Uterus (tissue), 4 donors: ENCODE measurements around the gene ZNF564. TPM values are rescaled to one million over a fixed set of nuclear protein-coding genes. Genes with fewer than 3 reads are reported as not detected.

Source experiments
- DNase-seq, 2 donors: peaks; one replicate each; pipeline ENCODE4 v3.0.0-alpha.2; 2019 to 2020
- H3K27ac ChIP-seq, 2 donors: fragments of 200-600 bp; sonication (generic); 1 replicate in 1 of 2; 2 replicates in 1 of 2; pipeline ENCODE4 v1.5.1; 2016 to 2018
- H3K27me3 ChIP-seq, 2 donors: fragments of 200-600 bp; sonication (generic); one replicate each; pipeline ENCODE4 v1.5.1; 2018 to 2019; ENCODE audit warnings: control low read depth in 1 of 2
- H3K36me3 ChIP-seq, 2 donors: fragments of 200-600 bp; sonication (generic); one replicate each; pipeline ENCODE4 v1.5.1; 2019; ENCODE audit warnings: control low read depth in 1 of 2
- H3K4me1 ChIP-seq, 2 donors: fragments of 200-600 bp; sonication (generic); one replicate each; pipeline ENCODE4 v1.5.1; 2018 to 2019; ENCODE audit warnings: control low read depth in 1 of 2
- H3K4me3 ChIP-seq, 2 donors: fragments of 200-600 bp; sonication (generic); 1 replicate in 1 of 2; 2 replicates in 1 of 2; pipeline ENCODE4 v1.5.1; 2018 to 2019; ENCODE audit warnings: mild to moderate bottlenecking in 1 of 2
- H3K9me3 ChIP-seq, 2 donors: fragments of 200-600 bp; sonication (generic); one replicate each; pipeline ENCODE4 v1.5.1; 2019; ENCODE audit warnings: control low read depth in 1 of 2
- POLR2A ChIP-seq, 2 donors: fragments of 450-650 bp; IDR thresholded peaks; one replicate each; pipeline ENCODE4 v1.6.1; 2016; ENCODE audit warnings: antibody characterized with exemption in 2 of 2, mild to moderate bottlenecking in 1 of 2, moderate library complexity in 1 of 2
- intact Hi-C: fragments of 100-400 bp; cut with DNase I; formaldehyde crosslinking; loops from one replicate; pipeline ENCODE4 v1.15.1; 2023; ENCODE audit warnings: low total_unique reads
- total RNA-seq, 4 donors: library from RNA; depleted of rRNA in 3 of 4; stranded (reverse); fragments of >200 nt in 3 of 4; gene quantifications; one replicate each; pipeline versions ENCODE4 v1.1.0 to v1.2.4, GENCODE V29; 2014 to 2023
- TF ChIP-seq, protein P1 (sequence below), 4 experiments: fragments of 200-600 bp in 2 of 4; fragments of 450-650 bp in 2 of 4; sonication (generic) in 2 of 4; IDR thresholded peaks; one replicate each; pipeline ENCODE4 v1.5.1; 2016 to 2019; ENCODE audit warnings: antibody characterized with exemption in 4 of 4, mild to moderate bottlenecking in 2 of 4, moderate library complexity in 1 of 4
- donor health status: DM: yes; HTN: yes; CAD: no.

The ZNF564 gene
- total RNA-seq, 4 donors from 2014 or later, result 0.88 to 28.1 (median 21.9) TPM

DNA sequence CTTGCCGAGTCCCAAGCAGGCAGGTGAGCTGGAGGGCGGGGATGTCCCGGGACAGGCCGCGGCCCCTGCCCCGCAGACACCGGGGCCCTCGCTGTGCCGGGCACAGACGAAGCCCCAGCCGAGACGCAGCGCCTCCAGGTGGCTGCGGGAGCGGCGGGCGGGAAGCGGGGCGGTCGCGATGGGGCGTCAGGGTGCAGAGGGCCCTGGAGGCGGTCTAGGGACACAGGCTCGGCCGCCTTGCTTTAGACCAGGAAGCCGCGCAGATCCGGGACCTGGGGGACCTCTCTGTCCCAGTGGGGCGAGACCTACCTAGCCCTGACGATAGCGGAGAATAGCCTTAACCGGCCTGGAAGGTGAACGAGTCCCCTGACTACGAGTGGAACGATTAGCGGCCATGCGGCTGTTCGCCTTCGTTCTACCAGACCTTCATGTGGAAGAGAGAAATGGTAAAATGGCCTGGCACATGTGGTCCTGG is 4.2 kb upstream of the ZNF564 start:
- no peak overlapping the region for H3K4me3 ChIP-seq

DNA sequence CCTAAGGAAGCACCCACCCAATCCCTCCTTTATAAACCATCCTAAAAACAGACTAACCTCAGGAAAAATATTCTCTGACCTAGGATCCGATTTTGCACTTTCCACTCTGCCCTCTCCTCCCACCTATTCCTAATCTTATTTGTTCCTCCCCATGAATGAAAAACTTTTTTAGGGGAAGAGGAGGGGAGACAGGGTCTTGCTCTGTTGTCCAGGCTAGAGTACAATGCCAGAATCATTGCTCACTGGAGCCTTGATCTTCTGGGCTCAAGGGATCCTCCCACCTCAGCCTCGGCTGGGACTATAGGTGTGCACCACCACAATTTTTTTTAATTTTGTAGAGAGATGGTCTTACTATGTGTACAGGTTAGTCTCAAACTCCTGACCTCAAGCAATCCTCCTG is 4.4 kb downstream of the ZNF564 start:
- DNase-seq, result no peak
- Histone ChIP-seq H3K9me3 (no peaks in the 10 kb centered on the region), H3K27me3 (no peaks in the 10 kb centered on the region), H3K27ac (no peak overlapping the region), H3K4me3 (no peak overlapping the region), H3K4me1 (peaks cover 0 to 7% of the 10 kb centered on the region in 2 donors), H3K36me3 (no peaks in the 10 kb centered on the region)
- no peak for TF ChIP-seq POLR2A (IDR thresholded peaks at IDR 0.05)
- TF ChIP-seq, protein P1, sequence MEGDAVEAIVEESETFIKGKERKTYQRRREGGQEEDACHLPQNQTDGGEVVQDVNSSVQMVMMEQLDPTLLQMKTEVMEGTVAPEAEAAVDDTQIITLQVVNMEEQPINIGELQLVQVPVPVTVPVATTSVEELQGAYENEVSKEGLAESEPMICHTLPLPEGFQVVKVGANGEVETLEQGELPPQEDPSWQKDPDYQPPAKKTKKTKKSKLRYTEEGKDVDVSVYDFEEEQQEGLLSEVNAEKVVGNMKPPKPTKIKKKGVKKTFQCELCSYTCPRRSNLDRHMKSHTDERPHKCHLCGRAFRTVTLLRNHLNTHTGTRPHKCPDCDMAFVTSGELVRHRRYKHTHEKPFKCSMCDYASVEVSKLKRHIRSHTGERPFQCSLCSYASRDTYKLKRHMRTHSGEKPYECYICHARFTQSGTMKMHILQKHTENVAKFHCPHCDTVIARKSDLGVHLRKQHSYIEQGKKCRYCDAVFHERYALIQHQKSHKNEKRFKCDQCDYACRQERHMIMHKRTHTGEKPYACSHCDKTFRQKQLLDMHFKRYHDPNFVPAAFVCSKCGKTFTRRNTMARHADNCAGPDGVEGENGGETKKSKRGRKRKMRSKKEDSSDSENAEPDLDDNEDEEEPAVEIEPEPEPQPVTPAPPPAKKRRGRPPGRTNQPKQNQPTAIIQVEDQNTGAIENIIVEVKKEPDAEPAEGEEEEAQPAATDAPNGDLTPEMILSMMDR (IDR thresholded peaks at IDR 0.05), result no peak
- intact Hi-C loops, result no loop called here

More for the DNA sequence above, 4.2 kb upstream of the ZNF564 start:
- TF ChIP-seq POLR2A (IDR thresholded peaks at IDR 0.05), result no peak
- TF ChIP-seq, protein P1 (IDR thresholded peaks at IDR 0.05), result no peak
- Histone ChIP-seq H3K36me3 (no peaks in the 10 kb centered on the region), H3K27me3 (no peaks in the 10 kb centered on the region), H3K9me3 (no peaks in the 10 kb centered on the region), H3K27ac (no peak overlapping the region), H3K4me1 (no peaks in the 10 kb centered on the region)
- DNase-seq, result no peak
- intact Hi-C loops, result no loop called here

DNA sequence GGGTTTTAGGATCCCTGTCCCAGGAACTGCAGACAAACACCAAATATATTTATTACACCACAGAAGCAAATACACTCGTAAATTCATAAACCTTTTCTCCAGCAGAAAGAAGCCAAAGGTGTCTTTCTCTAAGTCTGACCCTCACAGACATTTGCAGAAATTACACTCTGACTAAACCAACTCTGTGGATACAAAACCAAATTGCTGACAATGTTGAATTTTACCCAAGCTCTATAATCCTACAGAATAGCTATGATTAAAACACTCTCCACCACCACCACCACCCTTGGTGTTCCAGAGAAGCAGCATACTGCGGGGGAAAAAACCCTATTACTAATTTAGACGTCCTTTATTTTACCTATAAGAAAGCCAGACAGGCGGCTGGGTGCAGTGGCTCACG is 5.2 kb downstream of the ZNF564 start:
- Histone ChIP-seq H3K27me3 (no peaks in the 10 kb centered on the region), H3K27ac (no peak overlapping the region), H3K4me1 (peaks cover 0 to 7% of the 10 kb centered on the region in 2 donors), H3K4me3 (no peak overlapping the region), H3K9me3 (no peaks in the 10 kb centered on the region), H3K36me3 (no peaks in the 10 kb centered on the region)
- TF ChIP-seq POLR2A (IDR thresholded peaks at IDR 0.05), result no peak
- TF ChIP-seq, protein P1 (IDR thresholded peaks at IDR 0.05), result no peak
- intact Hi-C loops, result no loop called here
- DNase-seq, result no peak

DNA sequence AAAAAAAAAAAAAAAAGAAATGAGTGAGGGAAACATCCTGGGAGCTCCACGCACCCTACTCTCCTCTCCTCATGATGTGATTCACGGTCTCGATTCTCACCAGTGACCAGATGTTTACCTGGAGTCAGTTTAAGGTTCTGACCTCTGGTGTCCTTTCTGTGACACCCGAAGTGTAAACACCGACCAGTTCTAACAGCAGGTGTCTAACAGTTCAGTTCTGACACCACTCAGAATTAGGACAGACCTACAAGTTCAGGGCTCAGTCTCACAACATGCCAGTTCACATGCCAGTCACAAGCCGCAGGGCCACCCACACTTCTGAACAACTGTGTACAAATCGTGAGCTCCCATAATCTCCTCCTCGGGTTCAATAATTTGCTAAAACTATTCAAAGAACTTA is 6.0 kb downstream of the ZNF564 start:
- DNase-seq, result no peak
- H3K27ac ChIP-seq, result no peak overlapping the region
- H3K4me3 ChIP-seq, result no peak overlapping the region
- TF ChIP-seq, protein P1 (IDR thresholded peaks at IDR 0.05), result no peak
- TF ChIP-seq POLR2A (IDR thresholded peaks at IDR 0.05), result no peak
- intact Hi-C loops, result no loop called here
- H3K36me3 ChIP-seq, result no peaks in the 10 kb centered on the region
- no peaks in the 10 kb centered on the region for H3K9me3 ChIP-seq
- H3K4me1 ChIP-seq, result peaks cover 0 to 6% of the 10 kb centered on the region in 2 donors
- H3K27me3 ChIP-seq, result no peaks in the 10 kb centered on the region

DNA sequence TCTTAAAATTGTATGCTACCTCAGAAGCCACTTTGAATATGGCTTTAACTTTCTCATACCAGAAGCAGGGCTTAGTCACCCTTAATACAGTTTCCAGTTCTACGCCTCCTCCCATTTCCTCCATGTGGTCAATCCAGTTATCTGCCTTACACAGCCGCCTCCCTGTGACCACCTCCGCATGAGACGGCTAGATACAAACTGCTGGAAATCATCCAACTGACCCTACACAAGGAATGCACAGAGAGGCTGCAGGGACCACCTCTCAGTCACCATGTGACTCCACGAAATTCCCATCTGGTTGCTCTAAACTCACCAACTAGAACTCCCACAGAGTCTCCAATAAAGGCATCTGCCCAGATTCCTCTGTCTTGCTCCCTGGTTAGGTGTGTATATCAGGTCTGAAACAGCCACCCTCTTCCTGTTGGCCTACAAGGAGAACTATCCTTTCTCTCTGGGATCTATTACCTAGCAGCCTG is 6.8 kb downstream of the ZNF564 start:
- Histone ChIP-seq H3K27me3 (no peaks in the 10 kb centered on the region), H3K4me3 (no peak overlapping the region), H3K27ac (no peak overlapping the region), H3K36me3 (no peaks in the 10 kb centered on the region), H3K4me1 (peaks cover 0 to 4% of the 10 kb centered on the region in 2 donors), H3K9me3 (no peaks in the 10 kb centered on the region)
- TF ChIP-seq, protein P1 (IDR thresholded peaks at IDR 0.05), result no peak
- no peak for TF ChIP-seq POLR2A (IDR thresholded peaks at IDR 0.05)
- DNase-seq, result no peak
- intact Hi-C loops, result no loop called here
